ENCODE measurements around the gene CYP11A1.
A peak's percentile ranks its signal among the peaks of the same experiment; 100 is the strongest.

The CYP11A1 gene

GRCh38 chr15:74340150-74340549, 27.3 kb downstream of the CYP11A1 start:
- DNase-seq = no peak

- no peak for DNase-seq
Measured at GRCh38 chr15:74339371-74339770, 28.1 kb downstream of the CYP11A1 start.

GRCh38 chr15:74338676-74339075, 28.8 kb downstream of the CYP11A1 start:
- no peak for DNase-seq

GRCh38 chr15:74337607-74338211, 29.7 kb downstream of the CYP11A1 start:
- DNase-seq = no peak

GRCh38 chr15:74337146-74337545, 30.3 kb downstream of the CYP11A1 start:
- DNase-seq = no peak

- DNase-seq = no peak
Measured at GRCh38 chr15:74336061-74337005, 31.1 kb downstream of the CYP11A1 start.

- no peak for DNase-seq
Measured at GRCh38 chr15:74335396-74335795, 32.0 kb downstream of the CYP11A1 start.

GRCh38 chr15:74334127-74334526, 33.3 kb downstream of the CYP11A1 start:
- DNase-seq = no peak

- DNase-seq = no peak
Measured at GRCh38 chr15:74333662-74334061, 33.8 kb downstream of the CYP11A1 start.

GRCh38 chr15:74333093-74333492, 34.4 kb downstream of the CYP11A1 start:
- no peak for DNase-seq

- DNase-seq = no peak
Measured at GRCh38 chr15:74332611-74333010, 34.8 kb downstream of the CYP11A1 start.

GRCh38 chr15:74332011-74332410, 35.4 kb downstream of the CYP11A1 start:
- no peak for DNase-seq

- no peak for DNase-seq
Measured at GRCh38 chr15:74330861-74331408, 36.5 kb downstream of the CYP11A1 start.

GRCh38 chr15:74328331-74329056, 39.0 kb downstream of the CYP11A1 start:
- no peak for DNase-seq

GRCh38 chr15:74327756-74328155, 39.7 kb downstream of the CYP11A1 start:
- DNase-seq = no peak

- no peak for DNase-seq
Measured at GRCh38 chr15:74326746-74327145, 40.7 kb downstream of the CYP11A1 start.

GRCh38 chr15:74324714-74325113, 42.7 kb downstream of the CYP11A1 start:
- no peak for DNase-seq

GRCh38 chr15:74322558-74323180, 44.8 kb downstream of the CYP11A1 start:
- peak; percentile 64 for DNase-seq

GRCh38 chr15:74320352-74321247, 46.8 kb downstream of the CYP11A1 start:
- no peak for DNase-seq

GRCh38 chr15:74319596-74320351, 47.7 kb downstream of the CYP11A1 start:
- DNase-seq = no peak

- no peak for DNase-seq
Measured at GRCh38 chr15:74319138-74319460, 48.3 kb downstream of the CYP11A1 start.
